GM12878 (cell line): ENCODE data around the gene CEACAM5. TPM values are rescaled to one million over a fixed set of nuclear protein-coding genes. Genes with fewer than 3 reads are reported as not detected.

ENCODE experiments used
- ATAC-seq: fragments of 200-7000 bp; cut with Tn5 transposase; 3 replicates; pipeline ENCODE4 v1.9.1; 2020; ENCODE audit warnings: mild to moderate bottlenecking, moderate library complexity
- BruUV-seq: library from RNA; stranded (reverse); fragments of 400-500 nt; replicated peaks from 2 replicates; lab custom pipeline; 2021; lab: Mats Ljungman, UMichigan
- CTCF ChIA-PET: fragments of 300-600 bp; sonication (Branson Sonifier 250); formaldehyde crosslinking; extraction: SDS; loops from one replicate; lab custom pipeline; 2021; ENCODE audit warnings: inconsistent platforms; lab: Yijun Ruan, JAX
- POLR2A ChIA-PET: fragments of 350-600 bp; formaldehyde crosslinking; extraction: SDS; loops from one replicate; lab custom pipeline; 2021; ENCODE audit warnings: inconsistent platforms; lab: Charles Lee
- RAD21 ChIA-PET: fragments of 300-600 bp; sonication (Branson Sonifier 250); formaldehyde crosslinking; loops from one replicate; lab custom pipeline; 2023; ENCODE audit warnings: antibody characterized with exemption; ENCODE audit not compliant: unreplicated experiment; lab: Charles Lee
- SMC1A ChIA-PET: fragments of 300-600 bp; sonication (Branson Sonifier 250); formaldehyde crosslinking; loops from one replicate; lab custom pipeline; 2023; ENCODE audit not compliant: unreplicated experiment, uncharacterized antibody; lab: Charles Lee
- DNase-seq: peaks from one replicate; pipeline ENCODE4 v3.0.0-alpha.2; 2011; ENCODE audit warnings: low read depth, low spot score
- FAIRE-seq: peaks from 3 replicates; lab custom pipeline; 2011; peaks lifted over from hg19 to GRCh38; lab: Jason Lieb, UNC
- H2AFZ ChIP-seq: 2 replicates; pipeline ENCODE4 v1.6.0; 2011; ENCODE audit warnings: low read depth, low read length, control low read depth; ENCODE audit not compliant: control insufficient read depth
- H3K27ac ChIP-seq: 2 replicates; pipeline ENCODE4 v1.5.1; 2011; ENCODE audit warnings: control low read depth; ENCODE audit not compliant: control insufficient read depth, insufficient read depth
- H3K27me3 ChIP-seq, 2 experiments: replicated peaks in 1 of 2; 2 replicates each; pipeline versions ENCODE4 v1.6.0 to v1.6.1; 2011; ENCODE audit warnings: low read length in 1 of 2; ENCODE audit not compliant: control insufficient read depth in 2 of 2, insufficient read depth in 2 of 2
- H3K36me3 ChIP-seq, 2 experiments: 2 replicates each; pipeline ENCODE4 v1.5.1; 2011; ENCODE audit warnings: low read length in 1 of 2; ENCODE audit not compliant: control insufficient read depth in 2 of 2, insufficient read depth in 2 of 2
- H3K4me1 ChIP-seq: 2 replicates; pipeline ENCODE4 v1.6.1; 2011; ENCODE audit warnings: mild to moderate bottlenecking, low read length, moderate library complexity, mixed read lengths; ENCODE audit not compliant: control insufficient read depth, insufficient read depth
- H3K4me2 ChIP-seq: 2 replicates; pipeline ENCODE4 v1.6.0; 2011; ENCODE audit warnings: control low read depth; ENCODE audit not compliant: control insufficient read depth, insufficient read depth
- H3K4me3 ChIP-seq: fragments of 200-600 bp; sonication (generic); 2 replicates; pipeline ENCODE4 v1.5.1; 2016
- H3K79me2 ChIP-seq: 2 replicates; pipeline ENCODE4 v1.6.0; 2011; ENCODE audit warnings: low read length; ENCODE audit not compliant: control insufficient read depth, insufficient read depth
- H3K9ac ChIP-seq: 2 replicates; pipeline ENCODE4 v1.8.0; 2011; ENCODE audit warnings: low read length, control low read depth, mixed read lengths; ENCODE audit not compliant: control insufficient read depth, insufficient read depth
- H3K9me3 ChIP-seq: replicated peaks from 3 replicates; pipeline ENCODE4 v1.5.1; 2011; ENCODE audit warnings: mild to moderate bottlenecking, low read length; ENCODE audit not compliant: control insufficient read depth, insufficient read depth
- H4K20me1 ChIP-seq: 2 replicates; pipeline ENCODE4 v1.6.0; 2011; ENCODE audit not compliant: control insufficient read depth, insufficient read depth
- CBFB ChIP-seq: IDR thresholded peaks from 2 replicates; pipeline ENCODE4 v1.6.1; 2016; ENCODE audit warnings: antibody characterized with exemption, low read depth
- CHD2 ChIP-seq: IDR thresholded peaks from 2 replicates; pipeline ENCODE4 v1.6.1; 2011; ENCODE audit warnings: low read depth, low read length, improper control_type of control experiment, borderline replicate concordance
- EP300 ChIP-seq, 2 experiments: fragments of 150-350 bp in 1 of 2; IDR thresholded peaks; 2 replicates each; pipeline ENCODE4 v1.6.1; 2011 to 2012; ENCODE audit warnings: low read depth in 2 of 2, low read length in 2 of 2, borderline replicate concordance in 1 of 2, improper control_type of control experiment in 1 of 2, inconsistent platforms in 1 of 2; ENCODE audit not compliant: control insufficient read depth in 1 of 2
- HDAC2 ChIP-seq: fragments of 200-600 bp; sonication (generic); IDR thresholded peaks from 2 replicates; pipeline ENCODE4 v1.6.1; 2017
- KAT2A ChIP-seq: conservative IDR thresholded peaks from 2 replicates; pipeline ENCODE4 v1.6.1; 2011; ENCODE audit warnings: low read depth, low read length; ENCODE audit not compliant: control insufficient read depth
- NFXL1 ChIP-seq: fragments of 450-650 bp; IDR thresholded peaks from 2 replicates; pipeline ENCODE4 v1.6.1; 2017; ENCODE audit warnings: antibody characterized with exemption, mild to moderate bottlenecking, borderline replicate concordance
- NR2C2 ChIP-seq: IDR thresholded peaks from 2 replicates; pipeline ENCODE4 v1.6.1; 2011; ENCODE audit warnings: borderline replicate concordance, low read depth; ENCODE audit not compliant: control insufficient read depth, insufficient read length
- RBBP5 ChIP-seq: fragments of 200-600 bp; sonication (generic); conservative IDR thresholded peaks from 2 replicates; pipeline ENCODE4 v1.6.1; 2016
- YY1 ChIP-seq: IDR thresholded peaks from 2 replicates; pipeline ENCODE4 v1.6.1; 2011; ENCODE audit warnings: low read depth, mild to moderate bottlenecking, low read length
- WGBS: methylation state at CpG from one replicate; pipeline ENCODE4 v1.1.6; 2016; ENCODE audit warnings: low lambda C conversion rate; ENCODE audit not compliant: insufficient replicate concordance, insufficient coverage; ENCODE audit errors: missing lambda C conversion rate; 5-methylcytosine and 5-hydroxymethylcytosine counted together
- in situ Hi-C: fragments of 300-500 bp; cut with MboI; formaldehyde crosslinking; loops from 9 replicates; pipeline ENCODE4 v1.14.3; 2018; ENCODE audit warnings: mixed read lengths
- intact Hi-C: fragments of 100-400 bp; cut with micrococcal nuclease; formaldehyde crosslinking; loops from one replicate; pipeline ENCODE4 v1.14.2; 2022; ENCODE audit not compliant: unreplicated experiment
- polyA plus RNA-seq, 11 experiments: library from polyadenylated mRNA; depleted of rRNA in 4 of 11; unstranded in 6 of 11; stranded (reverse) in 5 of 11; fragments of >200 nt; fragmentation: Nextera tagmentation in 4 of 11; fragmentation: Illumina TruSeq in 1 of 11; extraction: Ambion mirVana in 4 of 11; extraction: Trizol in 1 of 11; gene quantifications; 1 replicate in 1 of 11; 2 replicates in 10 of 11; pipeline versions ENCODE4 v1.2.1 to v1.2.3, GENCODE V29; 2011 to 2016; ENCODE audit warnings: inconsistent platforms in 2 of 11, missing spikeins in 2 of 11, low read depth in 1 of 11
- total RNA-seq, 4 experiments: library from RNA; depleted of rRNA in 3 of 4; stranded (reverse); fragments of >200 nt in 3 of 4; fragmentation: Illumina TruSeq in 1 of 4; extraction: Trizol in 1 of 4; gene quantifications; 2 replicates each; pipeline versions ENCODE4 v1.2.1 to v1.2.3, GENCODE V29; 2013 to 2021
- TF ChIP-seq, protein P1 (sequence below): fragments of 450-650 bp; IDR thresholded peaks from 2 replicates; pipeline ENCODE4 v1.6.1; 2016; ENCODE audit warnings: mild to moderate bottlenecking, moderate library complexity, borderline replicate concordance
- TF ChIP-seq, protein P2 (sequence below): fragments of 450-650 bp; formaldehyde crosslinking; IDR thresholded peaks from 2 replicates; pipeline ENCODE4 v1.5.0; 2022; ENCODE audit warnings: mild to moderate bottlenecking, missing genetic modification characterization
- TF ChIP-seq, protein P3 (sequence below): fragments of 450-650 bp; IDR thresholded peaks from 2 replicates; pipeline ENCODE4 v1.6.1; 2016; ENCODE audit warnings: mild to moderate bottlenecking
- TF ChIP-seq, protein P4 (sequence below): IDR thresholded peaks from 2 replicates; pipeline ENCODE4 v1.6.1; 2011; ENCODE audit warnings: mild to moderate bottlenecking, low read depth, low read length, moderate library complexity; ENCODE audit not compliant: insufficient replicate concordance

The CEACAM5 gene
- total and polyA plus RNA-seq, 10 of the 15 experiments (the other 5 are each of a cell fraction or from before 2014, with no cell fraction given), result 0.38 TPM; not detected in 9

DNA sequence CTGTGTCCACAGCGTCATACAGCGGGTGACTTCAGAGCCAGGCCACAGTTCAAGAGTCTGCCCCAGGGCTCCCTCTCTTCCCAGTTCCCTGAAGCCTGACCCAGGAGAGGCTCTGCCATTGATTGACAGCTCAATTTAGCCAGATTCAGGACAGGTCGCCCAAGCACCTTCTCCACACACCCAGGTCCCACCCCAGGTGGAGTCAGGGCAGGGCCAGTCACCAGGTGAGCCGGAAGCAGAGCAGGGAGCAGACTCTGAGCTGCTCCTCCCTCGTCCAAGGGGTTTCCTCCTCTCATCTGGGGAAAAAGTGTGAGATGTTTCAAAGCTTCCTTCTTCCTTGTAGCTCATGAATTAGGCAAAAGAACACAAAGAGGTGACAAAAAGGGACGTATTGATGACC lies 26.0 kb upstream of the CEACAM5 start:
- SMC1A ChIA-PET, result no interaction called here
- BruUV-seq, result no TSS peak
- Histone ChIP-seq H3K4me3 (no peak overlapping the region), H3K4me2 (no peak overlapping the region), H3K9ac (no peak overlapping the region), H3K27me3 (no peaks in the 10 kb centered on the region; a peak in 1 of 4 replicates), H3K79me2 (no peaks in the 10 kb centered on the region), H2AFZ (no peak overlapping the region), H3K36me3 (no peaks in the 10 kb centered on the region), H3K4me1 (no peaks in the 10 kb centered on the region), H3K9me3 (no peaks in the 10 kb centered on the region), H3K27ac (no peak overlapping the region), H4K20me1 (no peaks in the 10 kb centered on the region)
- in situ Hi-C loops, result no loop called here
- 22% methylated on average over 6 of the region's 6 CpGs for WGBS
- RAD21 ChIA-PET, result no interaction called here
- FAIRE-seq, result no peak
- POLR2A ChIA-PET, result no interaction called here
- DNase-seq, result no peak
- intact Hi-C loops, result no loop called here
- CTCF ChIA-PET, result interaction anchor here (1.0 kb wide), 1 partner anchor 40 kb away, joined by 3 read pairs; no protein-coding TSS in a partner anchor
- no peak for ATAC-seq
- TF ChIP-seq NFXL1 (no peak), CBFB (no peak), RBBP5 (no peak), KAT2A (no peak), YY1 (no peak), NR2C2 (no peak), EP300 (IDR thresholded peaks at IDR 0.05; ENCODE audit: borderline replicate concordance in 1 of 2, control insufficient read depth in 1 of 2, low read depth in 2 of 2, low read length in 2 of 2) (no peak), HDAC2 (no peak), CHD2 (no peak)
- TF ChIP-seq, protein P1, sequence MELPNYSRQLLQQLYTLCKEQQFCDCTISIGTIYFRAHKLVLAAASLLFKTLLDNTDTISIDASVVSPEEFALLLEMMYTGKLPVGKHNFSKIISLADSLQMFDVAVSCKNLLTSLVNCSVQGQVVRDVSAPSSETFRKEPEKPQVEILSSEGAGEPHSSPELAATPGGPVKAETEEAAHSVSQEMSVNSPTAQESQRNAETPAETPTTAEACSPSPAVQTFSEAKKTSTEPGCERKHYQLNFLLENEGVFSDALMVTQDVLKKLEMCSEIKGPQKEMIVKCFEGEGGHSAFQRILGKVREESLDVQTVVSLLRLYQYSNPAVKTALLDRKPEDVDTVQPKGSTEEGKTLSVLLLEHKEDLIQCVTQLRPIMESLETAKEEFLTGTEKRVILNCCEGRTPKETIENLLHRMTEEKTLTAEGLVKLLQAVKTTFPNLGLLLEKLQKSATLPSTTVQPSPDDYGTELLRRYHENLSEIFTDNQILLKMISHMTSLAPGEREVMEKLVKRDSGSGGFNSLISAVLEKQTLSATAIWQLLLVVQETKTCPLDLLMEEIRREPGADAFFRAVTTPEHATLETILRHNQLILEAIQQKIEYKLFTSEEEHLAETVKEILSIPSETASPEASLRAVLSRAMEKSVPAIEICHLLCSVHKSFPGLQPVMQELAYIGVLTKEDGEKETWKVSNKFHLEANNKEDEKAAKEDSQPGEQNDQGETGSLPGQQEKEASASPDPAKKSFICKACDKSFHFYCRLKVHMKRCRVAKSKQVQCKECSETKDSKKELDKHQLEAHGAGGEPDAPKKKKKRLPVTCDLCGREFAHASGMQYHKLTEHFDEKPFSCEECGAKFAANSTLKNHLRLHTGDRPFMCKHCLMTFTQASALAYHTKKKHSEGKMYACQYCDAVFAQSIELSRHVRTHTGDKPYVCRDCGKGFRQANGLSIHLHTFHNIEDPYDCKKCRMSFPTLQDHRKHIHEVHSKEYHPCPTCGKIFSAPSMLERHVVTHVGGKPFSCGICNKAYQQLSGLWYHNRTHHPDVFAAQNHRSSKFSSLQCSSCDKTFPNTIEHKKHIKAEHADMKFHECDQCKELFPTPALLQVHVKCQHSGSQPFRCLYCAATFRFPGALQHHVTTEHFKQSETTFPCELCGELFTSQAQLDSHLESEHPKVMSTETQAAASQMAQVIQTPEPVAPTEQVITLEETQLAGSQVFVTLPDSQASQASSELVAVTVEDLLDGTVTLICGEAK, result no peak
- TF ChIP-seq, protein P2, sequence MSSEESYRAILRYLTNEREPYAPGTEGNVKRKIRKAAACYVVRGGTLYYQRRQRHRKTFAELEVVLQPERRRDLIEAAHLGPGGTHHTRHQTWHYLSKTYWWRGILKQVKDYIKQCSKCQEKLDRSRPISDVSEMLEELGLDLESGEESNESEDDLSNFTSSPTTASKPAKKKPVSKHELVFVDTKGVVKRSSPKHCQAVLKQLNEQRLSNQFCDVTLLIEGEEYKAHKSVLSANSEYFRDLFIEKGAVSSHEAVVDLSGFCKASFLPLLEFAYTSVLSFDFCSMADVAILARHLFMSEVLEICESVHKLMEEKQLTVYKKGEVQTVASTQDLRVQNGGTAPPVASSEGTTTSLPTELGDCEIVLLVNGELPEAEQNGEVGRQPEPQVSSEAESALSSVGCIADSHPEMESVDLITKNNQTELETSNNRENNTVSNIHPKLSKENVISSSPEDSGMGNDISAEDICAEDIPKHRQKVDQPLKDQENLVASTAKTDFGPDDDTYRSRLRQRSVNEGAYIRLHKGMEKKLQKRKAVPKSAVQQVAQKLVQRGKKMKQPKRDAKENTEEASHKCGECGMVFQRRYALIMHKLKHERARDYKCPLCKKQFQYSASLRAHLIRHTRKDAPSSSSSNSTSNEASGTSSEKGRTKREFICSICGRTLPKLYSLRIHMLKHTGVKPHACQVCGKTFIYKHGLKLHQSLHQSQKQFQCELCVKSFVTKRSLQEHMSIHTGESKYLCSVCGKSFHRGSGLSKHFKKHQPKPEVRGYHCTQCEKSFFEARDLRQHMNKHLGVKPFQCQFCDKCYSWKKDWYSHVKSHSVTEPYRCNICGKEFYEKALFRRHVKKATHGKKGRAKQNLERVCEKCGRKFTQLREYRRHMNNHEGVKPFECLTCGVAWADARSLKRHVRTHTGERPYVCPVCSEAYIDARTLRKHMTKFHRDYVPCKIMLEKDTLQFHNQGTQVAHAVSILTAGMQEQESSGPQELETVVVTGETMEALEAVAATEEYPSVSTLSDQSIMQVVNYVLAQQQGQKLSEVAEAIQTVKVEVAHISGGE (CRISPR knock-in tag), result no peak
- TF ChIP-seq, protein P3, sequence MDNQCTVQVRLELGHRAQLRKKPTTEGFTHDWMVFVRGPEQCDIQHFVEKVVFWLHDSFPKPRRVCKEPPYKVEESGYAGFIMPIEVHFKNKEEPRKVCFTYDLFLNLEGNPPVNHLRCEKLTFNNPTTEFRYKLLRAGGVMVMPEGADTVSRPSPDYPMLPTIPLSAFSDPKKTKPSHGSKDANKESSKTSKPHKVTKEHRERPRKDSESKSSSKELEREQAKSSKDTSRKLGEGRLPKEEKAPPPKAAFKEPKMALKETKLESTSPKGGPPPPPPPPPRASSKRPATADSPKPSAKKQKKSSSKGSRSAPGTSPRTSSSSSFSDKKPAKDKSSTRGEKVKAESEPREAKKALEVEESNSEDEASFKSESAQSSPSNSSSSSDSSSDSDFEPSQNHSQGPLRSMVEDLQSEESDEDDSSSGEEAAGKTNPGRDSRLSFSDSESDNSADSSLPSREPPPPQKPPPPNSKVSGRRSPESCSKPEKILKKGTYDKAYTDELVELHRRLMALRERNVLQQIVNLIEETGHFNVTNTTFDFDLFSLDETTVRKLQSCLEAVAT, result no peak
- TF ChIP-seq, protein P4, sequence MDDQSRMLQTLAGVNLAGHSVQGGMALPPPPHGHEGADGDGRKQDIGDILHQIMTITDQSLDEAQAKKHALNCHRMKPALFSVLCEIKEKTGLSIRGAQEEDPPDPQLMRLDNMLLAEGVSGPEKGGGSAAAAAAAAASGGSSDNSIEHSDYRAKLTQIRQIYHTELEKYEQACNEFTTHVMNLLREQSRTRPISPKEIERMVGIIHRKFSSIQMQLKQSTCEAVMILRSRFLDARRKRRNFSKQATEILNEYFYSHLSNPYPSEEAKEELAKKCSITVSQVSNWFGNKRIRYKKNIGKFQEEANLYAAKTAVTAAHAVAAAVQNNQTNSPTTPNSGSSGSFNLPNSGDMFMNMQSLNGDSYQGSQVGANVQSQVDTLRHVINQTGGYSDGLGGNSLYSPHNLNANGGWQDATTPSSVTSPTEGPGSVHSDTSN, result no peak
